ENCODE results near the gene ATM. TPM values are rescaled to one million over a fixed set of nuclear protein-coding genes. Genes with fewer than 3 reads are reported as not detected.

ATM gene
- total RNA-seq, result 164 and 184 TPM in 2 replicates

GRCh38 chr11:108222574-108223347 is at the start of gene ATM, which contains the start of gene NPAT:
Gene ATM (plus strand): TSS chr11:108223067. CDS start chr11:108227625, 4,558 bp downstream.
Gene NPAT (minus strand): TSS chr11:108222638. CDS start chr11:108222536, 102 bp downstream.
- H3K9me3 Mint-ChIP-seq, result no peaks in the 10 kb centered on the region
- H3K4me1 Mint-ChIP-seq, result peaks cover 51% of the 10 kb centered on the region

GRCh38 chr11:108177570-108177969 is 45.3 kb upstream of the ATM start:
- no peak for DNase-seq
- intact Hi-C loops (cut with micrococcal nuclease), result no loop called here
- CTCF ChIA-PET, result no interaction called here

More at GRCh38 chr11:108222574-108223347, at the start of gene ATM, which contains the start of gene NPAT:
- intact Hi-C loops (cut with micrococcal nuclease), result loop anchor here (1.0 to 10.0 kb wide), 13 partner anchors 14 to 765 kb away; partner anchors contain the start of genes ALKBH8, C11orf65, CUL5 and CWF19L2
- H3K27me3 Mint-ChIP-seq, result no peaks in the 10 kb centered on the region
- peak; percentile 94 for DNase-seq
- no peak within 1 kb of the TSS for H3K4me3 Mint-ChIP-seq
- ChIA-PET CTCF (interaction anchor here (0.7 to 2.7 kb wide), 4 partner anchors 15 to 70 kb away, joined by 4 to 34 read pairs (median 4); no protein-coding TSS in a partner anchor), POLR2A (interaction anchor here (0.7 to 8.9 kb wide), 20 partner anchors 10 to 1129 kb away, joined by 3 to 210 read pairs (median 4); partner anchors contain the start of genes CUL5 and DDX10)
- H3K27ac Mint-ChIP-seq, result no peak within 1 kb of the TSS
- peaks cover 48% of the 10 kb centered on the region for H3K36me3 Mint-ChIP-seq (ENCODE audit: low read depth)
- no peak for TF ChIP-seq CTCF (IDR thresholded peaks at IDR 0.05)
- ATAC-seq (ENCODE audit: low read depth), result peak; percentile 82

GRCh38 chr11:108193725-108194124 is 29.1 kb upstream of the ATM start:
- no peak for ATAC-seq (ENCODE audit: low read depth)
- no peak overlapping the region for H3K27ac Mint-ChIP-seq

More at GRCh38 chr11:108177570-108177969, 45.3 kb upstream of the ATM start:
- Mint-ChIP-seq H3K4me3 (no peak overlapping the region), H3K27ac (no peak overlapping the region), H3K27me3 (no peaks in the 10 kb centered on the region), H3K9me3 (no peaks in the 10 kb centered on the region), H3K4me1 (peaks cover 24% of the 10 kb centered on the region), H3K36me3 (ENCODE audit: low read depth) (peaks cover 77% of the 10 kb centered on the region)
- POLR2A ChIA-PET, result no interaction called here
- TF ChIP-seq CTCF (IDR thresholded peaks at IDR 0.05), result no peak
- ATAC-seq (ENCODE audit: low read depth), result no peak

GRCh38 chr11:108196901-108197300 is 26.0 kb upstream of the ATM start:
- TF ChIP-seq CTCF (IDR thresholded peaks at IDR 0.05), result no peak
- intact Hi-C loops (cut with micrococcal nuclease), result no loop called here
- Mint-ChIP-seq H3K4me1 (peaks cover 60% of the 10 kb centered on the region), H3K36me3 (ENCODE audit: low read depth) (peaks cover 59% of the 10 kb centered on the region), H3K4me3 (no peak overlapping the region), H3K27me3 (no peaks in the 10 kb centered on the region), H3K27ac (no peak overlapping the region), H3K9me3 (no peaks in the 10 kb centered on the region)
- no peak for DNase-seq
- ChIA-PET CTCF (no interaction called here), POLR2A (interaction anchor here (0.6 kb wide), 1 partner anchor 25 kb away, joined by 3 read pairs; the partner anchor contains the start of gene NPAT)
- ATAC-seq (ENCODE audit: low read depth), result no peak

More at GRCh38 chr11:108193725-108194124, 29.1 kb upstream of the ATM start:
- DNase-seq, result no peak
- ChIA-PET CTCF (no interaction called here), POLR2A (interaction anchor here (0.6 to 0.7 kb wide), 2 partner anchors 25 to 29 kb away, joined by 6 to 7 read pairs; partner anchors contain the start of gene NPAT)
- Mint-ChIP-seq H3K4me3 (no peak overlapping the region), H3K9me3 (no peaks in the 10 kb centered on the region), H3K4me1 (peaks cover 32% of the 10 kb centered on the region), H3K27me3 (no peaks in the 10 kb centered on the region), H3K36me3 (ENCODE audit: low read depth) (peaks cover 70% of the 10 kb centered on the region)
- TF ChIP-seq CTCF (IDR thresholded peaks at IDR 0.05), result no peak
- intact Hi-C loops (cut with micrococcal nuclease), result no loop called here

GRCh38 chr11:108197351-108197750 is 25.5 kb upstream of the ATM start:
- H3K9me3 Mint-ChIP-seq, result no peaks in the 10 kb centered on the region
- POLR2A ChIA-PET, result interaction anchor here (0.8 kb wide), 1 partner anchor 25 kb away, joined by 3 read pairs; the partner anchor contains the start of gene NPAT
- TF ChIP-seq CTCF (IDR thresholded peaks at IDR 0.05), result no peak
- peaks cover 60% of the 10 kb centered on the region for H3K4me1 Mint-ChIP-seq
- CTCF ChIA-PET, result no interaction called here
- H3K27ac Mint-ChIP-seq, result no peak overlapping the region
- peaks cover 56% of the 10 kb centered on the region for H3K36me3 Mint-ChIP-seq (ENCODE audit: low read depth)
- DNase-seq, result no peak
- H3K4me3 Mint-ChIP-seq, result no peak overlapping the region
- intact Hi-C loops (cut with micrococcal nuclease), result no loop called here
- no peak for ATAC-seq (ENCODE audit: low read depth)
- H3K27me3 Mint-ChIP-seq, result no peaks in the 10 kb centered on the region

Data from activated B cell treated with CpG ODN at 0.5 μM for 24 hours (primary cell).